ENCODE results near the gene KLHL22. TPM values are rescaled to one million over a fixed set of nuclear protein-coding genes. Genes with fewer than 3 reads are reported as not detected.

The KLHL22 gene
- total and polyA plus RNA-seq, 2 experiments from 2014 or later = 33.8 to 55.0 TPM

DNA sequence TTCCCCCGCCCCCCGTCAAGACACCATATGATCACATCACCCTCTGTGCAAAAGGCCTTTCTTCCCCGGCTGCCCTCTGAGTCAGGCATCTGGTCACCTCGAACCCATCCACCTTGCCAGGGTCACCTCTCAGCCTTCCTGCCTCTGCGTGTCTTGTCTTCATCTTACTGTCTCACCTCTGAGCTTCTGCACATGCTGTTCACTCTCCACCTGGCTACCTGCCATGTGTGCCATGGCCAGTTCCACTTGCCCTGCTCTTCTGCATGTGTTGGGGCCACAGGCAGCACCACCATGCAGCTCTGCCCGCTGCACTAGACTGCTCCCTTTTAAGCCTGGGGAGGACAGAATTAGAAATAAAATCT, 91.8 kb downstream of the KLHL22 start:
- no peak for DNase-seq (ENCODE audit: low read depth in 1 of 2, low spot score in 1 of 2)
- Histone ChIP-seq H3K4me3 (no peak overlapping the region), H3K4me1 (ENCODE audit: low read depth) (no peaks in the 10 kb centered on the region), H3K27ac (no peak overlapping the region), H3K27me3 (no peaks in the 10 kb centered on the region), H3K9me3 (ENCODE audit: low read depth) (no peaks in the 10 kb centered on the region), H3K36me3 (peaks cover 3% of the 10 kb centered on the region)
- TF ChIP-seq, protein P1, sequence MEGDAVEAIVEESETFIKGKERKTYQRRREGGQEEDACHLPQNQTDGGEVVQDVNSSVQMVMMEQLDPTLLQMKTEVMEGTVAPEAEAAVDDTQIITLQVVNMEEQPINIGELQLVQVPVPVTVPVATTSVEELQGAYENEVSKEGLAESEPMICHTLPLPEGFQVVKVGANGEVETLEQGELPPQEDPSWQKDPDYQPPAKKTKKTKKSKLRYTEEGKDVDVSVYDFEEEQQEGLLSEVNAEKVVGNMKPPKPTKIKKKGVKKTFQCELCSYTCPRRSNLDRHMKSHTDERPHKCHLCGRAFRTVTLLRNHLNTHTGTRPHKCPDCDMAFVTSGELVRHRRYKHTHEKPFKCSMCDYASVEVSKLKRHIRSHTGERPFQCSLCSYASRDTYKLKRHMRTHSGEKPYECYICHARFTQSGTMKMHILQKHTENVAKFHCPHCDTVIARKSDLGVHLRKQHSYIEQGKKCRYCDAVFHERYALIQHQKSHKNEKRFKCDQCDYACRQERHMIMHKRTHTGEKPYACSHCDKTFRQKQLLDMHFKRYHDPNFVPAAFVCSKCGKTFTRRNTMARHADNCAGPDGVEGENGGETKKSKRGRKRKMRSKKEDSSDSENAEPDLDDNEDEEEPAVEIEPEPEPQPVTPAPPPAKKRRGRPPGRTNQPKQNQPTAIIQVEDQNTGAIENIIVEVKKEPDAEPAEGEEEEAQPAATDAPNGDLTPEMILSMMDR (IDR thresholded peaks at IDR 0.05; ENCODE audit: low read depth, low read length) = no peak

DNA sequence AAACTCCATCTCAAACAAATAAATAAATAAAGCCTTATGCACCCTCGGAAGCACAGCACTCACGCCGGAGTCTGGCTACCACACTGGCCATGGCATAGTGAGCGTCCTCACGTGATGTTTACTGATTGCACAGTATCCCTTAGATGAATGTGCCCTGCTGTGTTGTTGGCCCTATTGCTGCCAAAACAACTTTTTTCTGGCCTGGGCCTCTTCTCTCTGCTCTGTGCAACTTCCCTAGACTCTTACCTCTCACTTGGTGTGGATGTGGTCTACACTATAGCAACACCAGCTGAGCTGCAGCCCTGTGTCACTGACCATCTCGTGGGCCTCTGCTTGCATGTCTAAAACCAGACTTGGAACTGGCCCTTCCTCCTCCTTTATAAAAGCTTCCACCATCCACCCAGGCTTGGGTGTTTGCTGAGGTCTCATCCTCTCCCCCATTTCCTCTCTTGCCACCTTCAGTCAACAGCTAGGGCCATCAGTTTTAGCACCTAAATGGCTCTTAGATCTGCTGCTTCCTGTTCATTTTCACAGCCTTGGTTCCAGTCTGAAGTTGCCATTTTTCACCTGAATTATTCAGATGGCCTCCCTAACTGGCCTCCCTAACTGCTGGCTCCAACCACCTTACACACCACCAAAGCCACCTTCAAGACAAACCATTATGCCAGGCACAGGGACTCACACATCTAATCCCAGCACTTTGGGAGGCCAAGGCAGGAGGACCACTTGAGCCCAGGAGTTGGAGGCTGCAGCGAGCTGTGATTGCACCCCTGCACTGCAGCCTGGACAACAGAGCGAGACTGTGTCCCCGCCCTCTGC, 92.4 kb downstream of the KLHL22 start:
- no peaks in the 10 kb centered on the region for H3K4me1 ChIP-seq (ENCODE audit: low read depth)
- H3K36me3 ChIP-seq = peaks cover 3% of the 10 kb centered on the region
- H3K4me3 ChIP-seq = no peak overlapping the region
- no peak overlapping the region for H3K27ac ChIP-seq
- no peaks in the 10 kb centered on the region for H3K9me3 ChIP-seq (ENCODE audit: low read depth)
- TF ChIP-seq, protein P1 (IDR thresholded peaks at IDR 0.05; ENCODE audit: low read depth, low read length) = no peak
- no peak for DNase-seq (ENCODE audit: low read depth in 1 of 2, low spot score in 1 of 2)
- H3K27me3 ChIP-seq = no peaks in the 10 kb centered on the region

DNA sequence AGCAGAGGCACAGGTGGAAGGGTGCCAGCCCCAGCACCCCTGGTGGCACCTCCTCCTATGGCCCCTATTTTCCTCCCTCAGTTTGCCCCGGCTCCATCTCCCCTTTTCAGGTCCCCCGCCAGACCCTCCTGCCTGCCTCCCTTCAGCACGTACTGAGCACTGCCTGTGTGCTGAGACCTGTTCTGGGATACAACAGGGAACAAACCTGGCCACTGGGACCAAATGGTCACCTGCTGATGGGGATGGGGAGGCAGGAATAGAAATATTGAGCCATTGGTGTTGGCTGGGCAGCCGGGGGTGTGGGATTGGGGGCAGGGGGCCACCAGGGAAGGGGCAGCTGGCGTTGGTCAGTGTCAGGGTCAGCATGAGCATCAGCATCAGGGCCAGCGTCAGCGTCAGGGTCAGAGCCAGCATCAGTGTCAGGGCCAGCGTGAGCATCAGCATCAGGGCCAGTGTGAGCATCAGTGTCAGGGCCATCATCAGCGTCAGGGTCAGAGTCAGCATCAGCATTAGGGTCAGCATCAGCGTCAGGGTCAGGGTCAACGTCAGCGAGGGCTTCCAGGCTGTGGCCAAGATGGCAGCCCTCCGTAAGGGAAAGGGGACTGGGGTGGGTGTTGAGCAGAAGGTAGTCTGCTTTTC, 94.1 kb downstream of the KLHL22 start:
- DNase-seq (ENCODE audit: low read depth in 1 of 2, low spot score in 1 of 2) = no peak
- TF ChIP-seq, protein P1 (IDR thresholded peaks at IDR 0.05; ENCODE audit: low read depth, low read length) = no peak
- Histone ChIP-seq H3K36me3 (peaks cover 3% of the 10 kb centered on the region), H3K27me3 (no peaks in the 10 kb centered on the region), H3K9me3 (ENCODE audit: low read depth) (no peaks in the 10 kb centered on the region), H3K27ac (no peak overlapping the region), H3K4me3 (no peak overlapping the region), H3K4me1 (ENCODE audit: low read depth) (peaks cover 4% of the 10 kb centered on the region)

DNA sequence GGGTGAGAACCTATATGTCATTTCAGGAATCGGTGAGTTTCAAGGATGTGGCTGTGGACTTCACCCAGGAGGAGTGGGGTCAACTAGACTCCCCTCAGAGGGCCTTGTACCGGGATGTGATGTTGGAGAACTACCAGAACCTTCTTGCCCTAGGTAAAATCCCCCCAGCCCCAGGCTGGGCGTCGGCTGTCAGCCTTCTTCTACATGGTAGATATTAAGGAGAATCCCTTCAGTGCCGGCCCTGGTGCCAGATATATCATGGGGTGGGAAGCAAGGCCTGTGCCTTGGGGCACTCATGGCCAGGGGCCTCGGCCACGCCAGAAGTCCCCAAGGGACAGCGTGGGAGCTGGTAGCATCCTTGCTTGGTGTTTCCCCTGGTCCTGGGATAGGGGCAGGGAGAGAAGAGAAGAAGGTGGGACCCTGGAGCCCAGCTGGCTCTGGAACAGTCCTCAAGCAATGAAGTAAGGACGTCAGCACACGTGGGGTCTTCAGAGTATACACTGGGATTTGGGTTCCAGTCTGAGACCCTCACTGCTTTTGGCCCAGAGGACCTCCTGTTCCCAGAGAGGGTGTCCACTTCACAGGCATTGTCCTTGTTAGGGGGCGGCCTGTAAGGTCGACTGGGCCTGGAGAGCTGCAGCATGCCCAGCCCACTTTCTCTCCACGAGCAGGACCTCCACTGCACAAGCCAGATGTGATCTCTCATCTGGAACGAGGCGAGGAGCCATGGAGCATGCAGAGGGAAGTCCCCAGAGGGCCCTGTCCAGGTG, 94.8 kb downstream of the KLHL22 start:
- TF ChIP-seq, protein P1 (IDR thresholded peaks at IDR 0.05; ENCODE audit: low read depth, low read length) = no peak
- H3K27me3 ChIP-seq = no peaks in the 10 kb centered on the region
- no peaks in the 10 kb centered on the region for H3K9me3 ChIP-seq (ENCODE audit: low read depth)
- H3K36me3 ChIP-seq = no peaks in the 10 kb centered on the region
- no peak overlapping the region for H3K27ac ChIP-seq
- peaks cover 11% of the 10 kb centered on the region for H3K4me1 ChIP-seq (ENCODE audit: low read depth)
- H3K4me3 ChIP-seq = no peak overlapping the region
- no peak for DNase-seq (ENCODE audit: low read depth in 1 of 2, low spot score in 1 of 2)

GRCh38 chr22:20399866-20400605, 95.6 kb downstream of the KLHL22 start:
- Histone ChIP-seq H3K36me3 (no peaks in the 10 kb centered on the region), H3K9me3 (ENCODE audit: low read depth) (no peaks in the 10 kb centered on the region), H3K4me3 (no peak overlapping the region), H3K4me1 (ENCODE audit: low read depth) (peaks cover 11% of the 10 kb centered on the region), H3K27ac (no peak overlapping the region), H3K27me3 (no peaks in the 10 kb centered on the region)
- DNase-seq (ENCODE audit: low read depth in 1 of 2, low spot score in 1 of 2) = no peak
- TF ChIP-seq, protein P1 (IDR thresholded peaks at IDR 0.05; ENCODE audit: low read depth, low read length) = no peak
